Measurements from ENCODE around the gene PDRG1.
"Not testable (repeated sequence)": the region's sequence is repeated elsewhere in the genome, so short reads cannot be mapped to it uniquely, and the experiment has no call there.

The PDRG1 gene

GRCh38 chr20:31966991-31967655, 15.3 kb upstream of the PDRG1 start:
- no peak for DNase-seq (ENCODE audit: low spot score)

GRCh38 chr20:31963889-31964288, 12.0 kb upstream of the PDRG1 start:
- no peak for DNase-seq (ENCODE audit: low spot score)

- DNase-seq (ENCODE audit: low spot score) = no peak
Measured at GRCh38 chr20:31962761-31963160, 10.9 kb upstream of the PDRG1 start.

GRCh38 chr20:31956556-31957526, 5.0 kb upstream of the PDRG1 start:
- no peak for DNase-seq (ENCODE audit: low spot score)

- no peak for DNase-seq (ENCODE audit: low spot score)
Measured at GRCh38 chr20:31954500-31954899, 2.7 kb upstream of the PDRG1 start.

GRCh38 chr20:31953556-31954148, 1.8 kb upstream of the PDRG1 start:
- DNase-seq (ENCODE audit: low spot score) = no peak

- no peak for DNase-seq (ENCODE audit: low spot score)
Measured at GRCh38 chr20:31951203-31951529, 680 bp downstream of the PDRG1 start.

- no peak for DNase-seq (ENCODE audit: low spot score)
Measured at GRCh38 chr20:31949877-31950646, 1.8 kb downstream of the PDRG1 start.

- DNase-seq (ENCODE audit: low spot score) = no peak
Measured at GRCh38 chr20:31948008-31948407, 3.8 kb downstream of the PDRG1 start.

GRCh38 chr20:31945785-31946184, 6.1 kb downstream of the PDRG1 start:
- no peak for DNase-seq (ENCODE audit: low spot score)

GRCh38 chr20:31945319-31945718, 6.5 kb downstream of the PDRG1 start:
- DNase-seq (ENCODE audit: low spot score) = no peak

- no peak for DNase-seq (ENCODE audit: low spot score)
Measured at GRCh38 chr20:31943052-31943471, 8.8 kb downstream of the PDRG1 start.

GRCh38 chr20:31939661-31940060, 12.2 kb downstream of the PDRG1 start:
- no peak for DNase-seq (ENCODE audit: low spot score)

- DNase-seq (ENCODE audit: low spot score) = no peak
Measured at GRCh38 chr20:31937820-31938219, 14.0 kb downstream of the PDRG1 start.

- no peak for DNase-seq (ENCODE audit: low spot score)
Measured at GRCh38 chr20:31936420-31936819, 15.4 kb downstream of the PDRG1 start.

- no peak for DNase-seq (ENCODE audit: low spot score)
Measured at GRCh38 chr20:31934968-31935764, 16.7 kb downstream of the PDRG1 start.

GRCh38 chr20:31934491-31934890, 17.4 kb downstream of the PDRG1 start:
- DNase-seq (ENCODE audit: low spot score) = no peak

- no peak for DNase-seq (ENCODE audit: low spot score)
Measured at GRCh38 chr20:31933698-31934097, 18.1 kb downstream of the PDRG1 start.

- no peak for DNase-seq (ENCODE audit: low spot score)
Measured at GRCh38 chr20:31930779-31931178, 21.1 kb downstream of the PDRG1 start.

- not testable (repeated sequence) for DNase-seq (ENCODE audit: low spot score)
Measured at GRCh38 chr20:31929631-31930030, 22.2 kb downstream of the PDRG1 start.

GRCh38 chr20:31927627-31928159, 24.2 kb downstream of the PDRG1 start:
- DNase-seq (ENCODE audit: low spot score) = no peak
